Measurements from ENCODE around the gene TMPRSS4. TPM values are rescaled to one million over a fixed set of nuclear protein-coding genes. Genes with fewer than 3 reads are reported as not detected.

The TMPRSS4 gene
- total RNA-seq, 1 experiment from 2014 or later, result not detected

DNA sequence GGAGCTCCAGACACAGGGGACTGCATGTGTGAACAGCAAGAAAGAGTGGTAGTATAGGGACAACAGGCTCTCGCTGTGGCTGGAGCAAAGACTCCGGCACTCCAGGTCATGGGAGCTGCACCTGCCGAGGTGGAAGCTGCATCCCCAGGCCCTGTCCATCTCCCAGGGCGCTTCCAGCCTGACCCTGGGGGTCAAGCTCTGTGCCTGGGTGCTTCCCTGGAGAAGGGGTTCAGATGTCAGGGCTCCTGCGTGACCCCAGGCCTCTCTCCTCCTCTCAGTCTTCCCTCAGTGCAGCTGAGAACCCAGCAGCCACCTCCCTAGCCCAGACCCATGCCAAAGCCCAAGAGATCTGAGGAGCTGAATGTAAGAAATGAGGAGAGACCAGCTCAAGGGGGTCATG, 3.4 kb downstream of the TMPRSS4 start:
- POLR2A ChIA-PET (ENCODE audit: low non-redundant PET), result no interaction called here
- Histone ChIP-seq H3K27ac (ENCODE audit: low read depth, low read length, poor library complexity, severe bottlenecking) (no peak overlapping the region), H3K4me3 (ENCODE audit: low read depth, low read length, poor library complexity, severe bottlenecking) (no peak overlapping the region), H3K4me1 (ENCODE audit: insufficient read depth, low read length, poor library complexity, severe bottlenecking) (no peaks in the 10 kb centered on the region), H3K36me3 (ENCODE audit: insufficient read depth, low read length, poor library complexity, severe bottlenecking) (no peaks in the 10 kb centered on the region), H3K9me3 (ENCODE audit: low read depth, low read length, poor library complexity, severe bottlenecking) (no peaks in the 10 kb centered on the region), H3K27me3 (replicated peaks; ENCODE audit: insufficient read depth, low read depth, low read length, poor library complexity) (peaks cover 17% of the 10 kb centered on the region)
- intact Hi-C loops (cut with micrococcal nuclease; ENCODE audit: unreplicated experiment), result no loop called here
- TF ChIP-seq, protein P1, sequence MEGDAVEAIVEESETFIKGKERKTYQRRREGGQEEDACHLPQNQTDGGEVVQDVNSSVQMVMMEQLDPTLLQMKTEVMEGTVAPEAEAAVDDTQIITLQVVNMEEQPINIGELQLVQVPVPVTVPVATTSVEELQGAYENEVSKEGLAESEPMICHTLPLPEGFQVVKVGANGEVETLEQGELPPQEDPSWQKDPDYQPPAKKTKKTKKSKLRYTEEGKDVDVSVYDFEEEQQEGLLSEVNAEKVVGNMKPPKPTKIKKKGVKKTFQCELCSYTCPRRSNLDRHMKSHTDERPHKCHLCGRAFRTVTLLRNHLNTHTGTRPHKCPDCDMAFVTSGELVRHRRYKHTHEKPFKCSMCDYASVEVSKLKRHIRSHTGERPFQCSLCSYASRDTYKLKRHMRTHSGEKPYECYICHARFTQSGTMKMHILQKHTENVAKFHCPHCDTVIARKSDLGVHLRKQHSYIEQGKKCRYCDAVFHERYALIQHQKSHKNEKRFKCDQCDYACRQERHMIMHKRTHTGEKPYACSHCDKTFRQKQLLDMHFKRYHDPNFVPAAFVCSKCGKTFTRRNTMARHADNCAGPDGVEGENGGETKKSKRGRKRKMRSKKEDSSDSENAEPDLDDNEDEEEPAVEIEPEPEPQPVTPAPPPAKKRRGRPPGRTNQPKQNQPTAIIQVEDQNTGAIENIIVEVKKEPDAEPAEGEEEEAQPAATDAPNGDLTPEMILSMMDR (conservative IDR thresholded peaks at IDR 0.05; ENCODE audit: low read depth, low read length), result no peak
- no peak for TF ChIP-seq EZH2 (IDR thresholded peaks at IDR 0.05; ENCODE audit: borderline replicate concordance, low read depth, low read length, poor library complexity, severe bottlenecking)
- DNase-seq (ENCODE audit: low spot score), result no peak
- CTCF ChIA-PET, result no interaction called here
- no TSS peak for BruUV-seq (replicated peaks)

DNA sequence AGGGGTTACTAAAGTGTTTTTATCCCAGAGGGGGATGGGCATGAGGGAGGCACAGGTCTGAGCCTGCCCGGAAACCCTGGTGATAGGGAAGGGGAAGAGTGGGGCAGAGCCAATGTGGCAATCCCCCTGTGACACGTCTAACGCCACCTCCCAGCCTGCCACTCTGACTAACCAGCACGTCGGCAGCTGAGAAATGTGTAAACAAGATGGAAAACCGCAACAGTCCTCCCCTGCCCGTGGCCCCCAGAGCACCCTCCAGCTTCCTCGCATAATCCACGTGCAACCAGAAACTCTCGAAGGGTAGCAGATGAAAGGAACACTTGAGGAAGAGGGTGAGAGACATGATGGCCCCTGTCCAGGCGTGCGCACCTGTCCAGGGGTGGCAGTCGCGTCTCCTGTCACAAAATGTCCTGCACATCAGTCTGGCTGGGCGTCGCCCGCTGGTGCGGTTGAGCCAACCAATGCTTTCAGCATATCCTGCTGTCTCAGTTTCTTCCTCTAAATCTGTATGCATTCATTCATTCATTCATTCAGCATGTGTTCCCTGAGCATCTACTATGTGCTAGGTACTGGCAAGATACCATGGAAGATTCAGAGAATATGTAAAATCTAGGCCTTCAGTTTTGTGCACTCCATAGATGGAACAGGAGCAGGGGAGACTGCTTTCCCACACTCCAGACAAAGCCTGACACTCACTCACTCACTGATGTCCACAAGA, 4.5 kb downstream of the TMPRSS4 start:
- BruUV-seq (replicated peaks), result no TSS peak
- ChIA-PET POLR2A (ENCODE audit: low non-redundant PET) (no interaction called here), CTCF (no interaction called here)

DNA sequence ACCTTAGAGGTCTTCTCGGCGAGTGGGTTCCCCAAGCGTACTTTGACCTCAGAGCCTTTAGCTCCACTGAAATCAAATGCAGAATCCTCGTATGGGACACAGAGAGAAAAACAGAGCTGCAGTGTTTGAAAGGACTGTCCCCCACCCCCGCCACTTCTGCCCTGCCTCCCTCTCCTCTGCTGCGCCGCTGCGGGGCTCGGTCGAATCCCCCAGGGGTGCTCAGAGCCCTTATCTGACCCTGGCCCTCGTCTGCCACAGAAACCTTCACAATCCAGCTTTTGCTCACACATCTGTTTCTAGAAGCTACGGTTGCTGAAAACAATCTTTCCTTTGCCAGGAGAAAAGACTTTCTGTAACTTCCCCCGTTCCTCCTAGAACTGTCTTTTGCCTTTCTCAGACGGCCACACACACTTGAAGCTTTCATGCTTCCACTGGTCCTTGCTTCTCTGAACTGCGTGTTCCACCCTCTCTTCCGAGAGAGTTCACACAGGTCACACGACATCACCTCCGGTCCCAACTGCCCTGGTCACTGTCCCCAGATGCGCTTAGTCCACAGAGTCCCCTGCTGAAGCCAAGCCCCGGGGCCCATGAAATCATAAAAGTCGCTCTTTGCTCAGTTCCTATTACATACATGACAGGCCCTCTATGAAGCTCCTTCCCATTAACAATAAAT, 6.1 kb downstream of the TMPRSS4 start:
- no peaks in the 10 kb centered on the region for H3K36me3 ChIP-seq (ENCODE audit: insufficient read depth, low read length, poor library complexity, severe bottlenecking)
- BruUV-seq (replicated peaks), result no TSS peak
- DNase-seq (ENCODE audit: low spot score), result no peak
- no peak for TF ChIP-seq EZH2 (IDR thresholded peaks at IDR 0.05; ENCODE audit: borderline replicate concordance, low read depth, low read length, poor library complexity, severe bottlenecking)
- TF ChIP-seq, protein P1 (conservative IDR thresholded peaks at IDR 0.05; ENCODE audit: low read depth, low read length), result no peak
- no peak overlapping the region for H3K27ac ChIP-seq (ENCODE audit: low read depth, low read length, poor library complexity, severe bottlenecking)
- POLR2A ChIA-PET (ENCODE audit: low non-redundant PET), result no interaction called here
- H3K27me3 ChIP-seq (replicated peaks; ENCODE audit: insufficient read depth, low read depth, low read length, poor library complexity), result peaks cover 17% of the 10 kb centered on the region
- H3K9me3 ChIP-seq (ENCODE audit: low read depth, low read length, poor library complexity, severe bottlenecking), result peaks cover 6% of the 10 kb centered on the region
- H3K4me1 ChIP-seq (ENCODE audit: insufficient read depth, low read length, poor library complexity, severe bottlenecking), result no peaks in the 10 kb centered on the region
- CTCF ChIA-PET, result no interaction called here
- intact Hi-C loops (cut with micrococcal nuclease; ENCODE audit: unreplicated experiment), result no loop called here
- H3K4me3 ChIP-seq (ENCODE audit: low read depth, low read length, poor library complexity, severe bottlenecking), result no peak overlapping the region

More for the DNA sequence above, 4.5 kb downstream of the TMPRSS4 start:
- TF ChIP-seq EZH2 (IDR thresholded peaks at IDR 0.05; ENCODE audit: borderline replicate concordance, low read depth, low read length, poor library complexity, severe bottlenecking), result no peak
- TF ChIP-seq, protein P1 (conservative IDR thresholded peaks at IDR 0.05; ENCODE audit: low read depth, low read length), result no peak
- Histone ChIP-seq H3K27ac (ENCODE audit: low read depth, low read length, poor library complexity, severe bottlenecking) (no peak overlapping the region), H3K36me3 (ENCODE audit: insufficient read depth, low read length, poor library complexity, severe bottlenecking) (no peaks in the 10 kb centered on the region), H3K9me3 (ENCODE audit: low read depth, low read length, poor library complexity, severe bottlenecking) (no peaks in the 10 kb centered on the region), H3K27me3 (replicated peaks; ENCODE audit: insufficient read depth, low read depth, low read length, poor library complexity) (peaks cover 17% of the 10 kb centered on the region), H3K4me1 (ENCODE audit: insufficient read depth, low read length, poor library complexity, severe bottlenecking) (no peaks in the 10 kb centered on the region), H3K4me3 (ENCODE audit: low read depth, low read length, poor library complexity, severe bottlenecking) (no peak overlapping the region)
- no peak for DNase-seq (ENCODE audit: low spot score)
- intact Hi-C loops (cut with micrococcal nuclease; ENCODE audit: unreplicated experiment), result no loop called here
